H1 (cell line): ENCODE measurements around the gene SIPA1L3. TPM values are rescaled to one million over a fixed set of nuclear protein-coding genes. Genes with fewer than 3 reads are reported as not detected.

Source experiments
- CTCF ChIA-PET: fragments of 300-600 bp; sonication (Branson Sonifier 250); formaldehyde crosslinking; loops from one replicate; lab custom pipeline; 2021; ENCODE audit not compliant: partially characterized antibody; lab: Charles Lee
- POLR2A ChIA-PET: fragments of 300-600 bp; sonication (Branson Sonifier 250); formaldehyde crosslinking; loops from one replicate; lab custom pipeline; 2021; ENCODE audit warnings: inconsistent platforms; ENCODE audit not compliant: partially characterized antibody; lab: Charles Lee
- DNase-seq, 2 experiments: peaks; one replicate each; pipeline versions ENCODE4 v3.0.0 to v3.0.0-alpha.2; 2010 to 2022; ENCODE audit warnings: low spot score in 2 of 2, low read depth in 1 of 2, mixed read lengths in 1 of 2
- FAIRE-seq: peaks from 2 replicates; lab custom pipeline; 2011; peaks lifted over from hg19 to GRCh38; lab: Jason Lieb, UNC
- H2AFZ ChIP-seq: 2 replicates; pipeline ENCODE4 v1.8.1; 2012; ENCODE audit warnings: low read length, inconsistent platforms
- H2AK5ac ChIP-seq: 2 replicates; pipeline ENCODE4 v1.6.1; 2013; ENCODE audit warnings: low read depth, low read length
- H2BK120ac ChIP-seq: replicated peaks from 2 replicates; pipeline ENCODE3; 2013; ENCODE audit warnings: low read depth, low read length, inconsistent platforms
- H2BK12ac ChIP-seq: 2 replicates; pipeline ENCODE4 v1.6.1; 2013; ENCODE audit warnings: low read depth, low read length
- H2BK15ac ChIP-seq: 2 replicates; pipeline ENCODE4 v1.6.1; 2013; ENCODE audit warnings: low read length
- H2BK20ac ChIP-seq: 2 replicates; pipeline ENCODE4 v1.6.1; 2013; ENCODE audit warnings: low read length
- H2BK5ac ChIP-seq: 2 replicates; pipeline ENCODE4 v1.6.1; 2013; ENCODE audit warnings: low read depth, low read length
- H3K14ac ChIP-seq: 2 replicates; pipeline ENCODE4 v1.6.1; 2013; ENCODE audit warnings: inconsistent platforms; ENCODE audit not compliant: insufficient read length
- H3K18ac ChIP-seq: 2 replicates; pipeline ENCODE4 v1.6.1; 2013; ENCODE audit warnings: low read length; ENCODE audit errors: extremely low read depth
- H3K23ac ChIP-seq: 2 replicates; pipeline ENCODE4 v1.6.1; 2013; ENCODE audit warnings: inconsistent platforms; ENCODE audit not compliant: insufficient read length
- H3K23me2 ChIP-seq: 2 replicates; pipeline ENCODE4 v1.6.1; 2013; ENCODE audit warnings: low read depth, low read length
- H3K27ac ChIP-seq: 2 replicates; pipeline ENCODE4 v1.6.1; 2011; ENCODE audit warnings: low read depth, low read length, inconsistent platforms
- H3K27me3 ChIP-seq, 4 experiments: replicated peaks in 1 of 4; 1 replicate in 1 of 4; 2 replicates in 3 of 4; pipeline versions ENCODE4 v1.6.1 to v1.8.1; 2011 to 2013; ENCODE audit warnings: low read length in 3 of 4, mild to moderate bottlenecking in 3 of 4, inconsistent platforms in 2 of 4, mixed read lengths in 2 of 4, moderate library complexity in 1 of 4; ENCODE audit not compliant: control insufficient read depth in 3 of 4, insufficient read depth in 3 of 4; ENCODE audit errors: extremely low read depth in 1 of 4
- H3K36me3 ChIP-seq, 4 experiments: 2 replicates each; pipeline versions ENCODE4 v1.6.1 to v1.8.1; 2011 to 2013; ENCODE audit warnings: mild to moderate bottlenecking in 4 of 4, low read length in 3 of 4, moderate library complexity in 2 of 4, control low read depth in 1 of 4, inconsistent platforms in 1 of 4; ENCODE audit not compliant: insufficient read depth in 4 of 4, control insufficient read depth in 2 of 4
- H3K4ac ChIP-seq: replicated peaks from 2 replicates; pipeline ENCODE3; 2013; ENCODE audit warnings: low read length, low read depth, mixed read lengths, inconsistent platforms; ENCODE audit not compliant: insufficient read length
- H3K4me1 ChIP-seq, 4 experiments: replicated peaks in 1 of 4; 1 replicate in 1 of 4; 2 replicates in 3 of 4; pipeline versions ENCODE4 v1.6.1 to v1.8.1; 2011 to 2013; ENCODE audit warnings: low read length in 3 of 4, inconsistent platforms in 2 of 4, mixed read lengths in 1 of 4; ENCODE audit not compliant: insufficient read depth in 4 of 4, control insufficient read depth in 3 of 4
- H3K4me2 ChIP-seq, 2 experiments: 2 replicates each; pipeline versions ENCODE4 v1.6.1 to v1.8.1; 2011 to 2013; ENCODE audit warnings: low read depth in 2 of 2, low read length in 2 of 2, control low read depth in 1 of 2, inconsistent platforms in 1 of 2, mild to moderate bottlenecking in 1 of 2; ENCODE audit not compliant: insufficient read depth in 1 of 2
- H3K4me3 ChIP-seq, 4 experiments: fragments of 200-600, 300-600 bp in 1 of 4; sonication (generic), shearing (Covaris generic), sonication (Bioruptor Twin) in 1 of 4; 2 replicates each; pipeline versions ENCODE4 v1.5.1 to v1.8.1; 2011 to 2016; ENCODE audit warnings: low read length in 4 of 4, low read depth in 3 of 4, control low read depth in 2 of 4, inconsistent platforms in 2 of 4, mild to moderate bottlenecking in 2 of 4, mixed read lengths in 1 of 4, moderate library complexity in 1 of 4; ENCODE audit not compliant: insufficient read depth in 2 of 4; ENCODE audit errors: extremely low read depth in 1 of 4
- H3K56ac ChIP-seq: replicated peaks from 2 replicates; pipeline ENCODE3; 2013; ENCODE audit warnings: low read depth, mild to moderate bottlenecking, mixed read lengths, low read length, inconsistent platforms; ENCODE audit not compliant: insufficient read length
- H3K79me1 ChIP-seq: 2 replicates; pipeline ENCODE4 v1.6.1; 2013; ENCODE audit warnings: low read depth, low read length, control low read depth
- H3K79me2 ChIP-seq, 2 experiments: 2 replicates each; pipeline versions ENCODE4 v1.6.1 to v1.8.1; 2012 to 2013; ENCODE audit warnings: low read length in 2 of 2, mild to moderate bottlenecking in 2 of 2, inconsistent platforms in 1 of 2; ENCODE audit not compliant: insufficient read depth in 2 of 2, control insufficient read depth in 1 of 2
- H3K9ac ChIP-seq, 4 experiments: replicated peaks in 1 of 4; 1 replicate in 1 of 4; 2 replicates in 3 of 4; pipeline versions ENCODE4 v1.6.1 to v1.8.1; 2011 to 2013; ENCODE audit warnings: low read depth in 3 of 4, low read length in 3 of 4, control low read depth in 2 of 4, mild to moderate bottlenecking in 2 of 4, moderate library complexity in 2 of 4, inconsistent platforms in 1 of 4; ENCODE audit errors: extremely low read depth in 1 of 4
- H3K9me3 ChIP-seq, 2 experiments: 2 replicates each; pipeline versions ENCODE4 v1.6.1 to v1.8.1; 2012 to 2013; ENCODE audit warnings: mild to moderate bottlenecking in 2 of 2, moderate library complexity in 2 of 2, control low read depth in 1 of 2, inconsistent platforms in 1 of 2, low read depth in 1 of 2, low read length in 1 of 2, mixed read lengths in 1 of 2; ENCODE audit not compliant: insufficient read depth in 2 of 2
- H4K20me1 ChIP-seq, 2 experiments: replicated peaks in 1 of 2; 2 replicates each; pipeline versions ENCODE3 to v1.8.1; 2011 to 2013; ENCODE audit warnings: inconsistent platforms in 2 of 2, low read length in 2 of 2, mild to moderate bottlenecking in 1 of 2; ENCODE audit not compliant: insufficient read depth in 2 of 2, control insufficient read depth in 1 of 2
- H4K5ac ChIP-seq: 2 replicates; pipeline ENCODE4 v1.6.1; 2013; ENCODE audit warnings: low read length, low read depth, mixed read lengths, inconsistent platforms; ENCODE audit not compliant: insufficient read length
- H4K8ac ChIP-seq: 2 replicates; pipeline ENCODE4 v1.8.0; 2013; ENCODE audit warnings: mild to moderate bottlenecking, moderate library complexity, low read length, inconsistent platforms; ENCODE audit not compliant: insufficient read depth; ENCODE audit errors: extremely low read depth
- H4K91ac ChIP-seq: replicated peaks from 2 replicates; pipeline ENCODE3; 2013; ENCODE audit warnings: low read length, mixed read lengths, inconsistent platforms; ENCODE audit not compliant: insufficient read length
- BACH1 ChIP-seq: IDR thresholded peaks from 2 replicates; pipeline ENCODE4 v1.6.1; 2012; ENCODE audit warnings: low read length, improper control_type of control experiment
- BCL11A ChIP-seq, 2 experiments: IDR thresholded peaks; one replicate each; pipeline ENCODE4 v1.6.1; 2011; ENCODE audit warnings: low read depth in 2 of 2, low read length in 2 of 2, mild to moderate bottlenecking in 2 of 2
- CHD1 ChIP-seq: IDR thresholded peaks from 2 replicates; pipeline ENCODE4 v1.6.1; 2012; ENCODE audit warnings: low read depth, low read length, improper control_type of control experiment
- EP300 ChIP-seq, 2 experiments: IDR thresholded peaks; 1 replicate in 1 of 2; 2 replicates in 1 of 2; pipeline ENCODE4 v1.6.1; 2011 to 2012; ENCODE audit warnings: low read depth in 2 of 2, low read length in 2 of 2, mild to moderate bottlenecking in 2 of 2, borderline replicate concordance in 1 of 2, inconsistent platforms in 1 of 2, moderate library complexity in 1 of 2
- FOSL1 ChIP-seq: IDR thresholded peaks from 2 replicates; pipeline ENCODE4 v1.6.1; 2011; ENCODE audit warnings: mild to moderate bottlenecking, low read depth, low read length, moderate library complexity; ENCODE audit not compliant: insufficient read depth
- HDAC2 ChIP-seq, 2 experiments: fragments of 300-600 bp in 1 of 2; sonication (generic) in 1 of 2; IDR thresholded peaks; 2 replicates each; pipeline ENCODE4 v1.6.1; 2011 to 2012; ENCODE audit warnings: low read depth in 2 of 2, low read length in 2 of 2, mild to moderate bottlenecking in 2 of 2, moderate library complexity in 2 of 2, borderline replicate concordance in 1 of 2, inconsistent platforms in 1 of 2
- JUN ChIP-seq: IDR thresholded peaks from 2 replicates; pipeline ENCODE4 v1.6.1; 2011; ENCODE audit warnings: low read depth, mild to moderate bottlenecking, improper control_type of control experiment, low read length
- PHF8 ChIP-seq: fragments of 200-600 bp; sonication (generic); conservative IDR thresholded peaks from 2 replicates; pipeline ENCODE4 v1.7.1; 2012; ENCODE audit warnings: low read depth, mild to moderate bottlenecking, inconsistent platforms, low read length, moderate library complexity
- POLR2AphosphoS5 ChIP-seq: IDR thresholded peaks from 2 replicates; pipeline ENCODE4 v1.6.1; 2011; ENCODE audit warnings: low read depth, low read length
- SRF ChIP-seq: IDR thresholded peaks from 2 replicates; pipeline ENCODE4 v1.6.1; 2011; ENCODE audit warnings: mild to moderate bottlenecking, low read depth, low read length, moderate library complexity
- TAF1 ChIP-seq: IDR thresholded peaks from 2 replicates; pipeline ENCODE4 v1.6.1; 2011; ENCODE audit warnings: mild to moderate bottlenecking, low read depth, low read length
- WGBS, 2 experiments: shearing (Covaris generic) in 1 of 2; methylation state at CpG; one replicate each; pipeline versions ENCODE4 v1.1.6 to v1.1.7; 2013 to 2015; ENCODE audit warnings: low lambda C conversion rate in 2 of 2, mixed read lengths in 2 of 2, inconsistent platforms in 1 of 2, low coverage in 1 of 2, missing lambda C conversion rate in 1 of 2; ENCODE audit not compliant: insufficient replicate concordance in 2 of 2, insufficient coverage in 1 of 2, insufficient read length in 1 of 2; ENCODE audit errors: extremely low coverage in 1 of 2, missing lambda C conversion rate in 1 of 2; 5-methylcytosine and 5-hydroxymethylcytosine counted together
- polyA plus RNA-seq, 7 experiments: library from polyadenylated mRNA; depleted of rRNA in 3 of 7; stranded (reverse) in 5 of 7; unstranded in 2 of 7; fragments of >200 nt in 5 of 7; fragments of 200-250 nt in 2 of 7; gene quantifications; 1 replicate in 5 of 7; 2 replicates in 1 of 7; 4 replicates in 1 of 7; pipeline versions ENCODE4 v1.2.1 to v1.2.3, GENCODE V29; 2011 to 2013; ENCODE audit warnings: missing spikeins in 2 of 7, mixed read lengths in 2 of 7
- total RNA-seq: library from RNA; stranded (reverse); fragmentation: NEBNext Ultra II Directional; extraction: Animal tissue kit (Norgen Biotek cat#: 25700); gene quantifications from 2 replicates; pipeline ENCODE4 v1.2.1, GENCODE V29; 2021

Gene SIPA1L3
- total and polyA plus RNA-seq, 2 of the 8 experiments (the other 6 are each of a cell fraction or from before 2014, with no cell fraction given) = 15.0 to 54.9 TPM

DNA sequence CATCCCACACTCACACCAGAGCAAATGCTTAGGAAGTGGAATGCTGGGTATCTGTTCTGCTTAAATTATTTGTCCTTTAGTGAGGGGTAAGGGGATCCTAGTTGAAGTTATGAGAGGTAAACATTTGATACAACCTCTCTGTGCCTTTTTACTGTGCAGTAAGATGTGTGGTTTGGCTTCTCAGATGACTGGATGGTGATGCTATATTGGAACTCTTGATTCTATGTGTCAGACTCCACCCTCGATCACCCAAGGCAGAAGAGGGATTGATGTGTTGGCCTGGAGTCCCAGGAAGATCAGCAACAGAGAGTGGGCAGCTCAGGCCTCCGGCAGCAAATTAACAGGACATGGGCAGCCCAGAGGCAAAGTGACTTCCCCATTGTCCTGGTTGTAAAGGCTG lies 66.7 kb downstream of the SIPA1L3 start:
- Histone ChIP-seq H3K4me1 (no peaks in the 10 kb centered on the region), H3K14ac (no peak overlapping the region), H3K79me1 (peaks cover 8% of the 10 kb centered on the region), H3K56ac (no peak overlapping the region), H2BK5ac (no peak overlapping the region), H4K5ac (no peak overlapping the region), H4K8ac (no peak overlapping the region), H2AK5ac (no peak overlapping the region), H2AFZ (no peak overlapping the region), H3K79me2 (peaks cover 0 to 44% of the 10 kb centered on the region in 2 experiments; a peak in 2 of 4 replicates), H3K9me3 (peaks cover 0 to 4% of the 10 kb centered on the region in 2 experiments; a peak in 2 of 4 replicates), H4K20me1 (peaks cover 0 to 2% of the 10 kb centered on the region in 2 experiments), H3K27ac (no peak overlapping the region), H3K4ac (no peak overlapping the region), H2BK15ac (no peak overlapping the region), H2BK120ac (no peak overlapping the region), H2BK20ac (no peak overlapping the region), H3K18ac (no peak overlapping the region), H3K23me2 (no peaks in the 10 kb centered on the region)
- DNase-seq = no peak
- CTCF ChIA-PET = no interaction called here
- no peak for FAIRE-seq
- POLR2A ChIA-PET = no interaction called here
- 87% methylated on average over 2 of the region's 2 CpGs; no CpG with 5 or more reads in 1 of the 2 experiments for WGBS, 2 experiments
- TF ChIP-seq FOSL1 = no peak
- no peak for TF ChIP-seq BACH1
- TF ChIP-seq HDAC2 (IDR thresholded peaks at IDR 0.05; ENCODE audit: borderline replicate concordance in 1 of 2, low read depth in 2 of 2, low read length in 2 of 2) = no peak
- TF ChIP-seq PHF8 = no peak
- TF ChIP-seq CHD1 = no peak
- no peak for TF ChIP-seq POLR2AphosphoS5
- TF ChIP-seq EP300 (IDR thresholded peaks at IDR 0.05; ENCODE audit: borderline replicate concordance in 1 of 2, low read depth in 2 of 2, low read length in 2 of 2) = no peak
- TF ChIP-seq SRF = no peak
- no peak for TF ChIP-seq TAF1
- TF ChIP-seq BCL11A (IDR thresholded peaks at IDR 0.05; ENCODE audit: low read depth in 2 of 2, low read length in 2 of 2) = no peak
- TF ChIP-seq JUN = no peak
- TF ChIP-seq, all 59 proteins: peak for 0
- H3K4me2 ChIP-seq = no peak overlapping the region
- H4K91ac ChIP-seq = no peak overlapping the region
- peaks cover 0 to 3% (median 0%) of the 10 kb centered on the region in 4 experiments; a peak in 1 of 8 replicates for H3K36me3 ChIP-seq
- no peak overlapping the region for H3K23ac ChIP-seq
- H3K27me3 ChIP-seq = no peaks in the 10 kb centered on the region
- H3K4me3 ChIP-seq = no peak overlapping the region
- H2BK12ac ChIP-seq = no peak overlapping the region
- no peak overlapping the region for H3K9ac ChIP-seq
